Measurements from ENCODE around the gene TSSK1B. TPM values are rescaled to one million over a fixed set of nuclear protein-coding genes. Genes with fewer than 3 reads are reported as not detected.

Gene TSSK1B
- total and polyA plus RNA-seq, 2 experiments from 2014 or later, result 0.52 TPM; not detected in 1

DNA sequence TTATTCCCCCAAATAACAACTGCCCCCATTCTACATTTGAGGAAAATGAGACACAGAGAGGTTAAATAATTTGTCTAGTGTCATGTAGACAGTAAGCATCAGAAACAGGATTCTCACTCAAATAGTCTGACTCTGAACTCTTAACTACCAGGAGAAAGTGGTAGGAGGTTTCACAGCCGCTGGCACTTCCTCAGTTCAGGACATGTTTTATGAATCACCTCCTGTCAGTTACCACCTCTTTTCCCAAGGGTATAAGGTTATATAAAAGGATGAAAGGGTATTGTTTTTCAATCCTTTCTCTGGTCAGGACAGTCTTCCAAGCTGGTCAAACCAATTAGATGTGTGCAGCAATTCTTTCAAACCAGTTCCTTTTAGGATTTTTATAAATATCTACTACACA, 52.1 kb downstream of the TSSK1B start:
- no peaks in the 10 kb centered on the region for H3K36me3 Mint-ChIP-seq (ENCODE audit: low read depth)
- peaks cover 6% of the 10 kb centered on the region; the same call in 1 of the 3 replicates for H3K4me1 Mint-ChIP-seq
- H3K27me3 Mint-ChIP-seq (ENCODE audit: insufficient read depth, low read depth, poor library complexity), result peaks cover 4% of the 10 kb centered on the region
- no peaks in the 10 kb centered on the region for H3F3A ChIP-seq (replicated peaks; ENCODE audit: low read depth)
- H3K9me2 ChIP-seq (ENCODE audit: insufficient read depth), result no peaks in the 10 kb centered on the region
- H3K4me3 ChIP-seq, result no peak overlapping the region
- DNase-seq (ENCODE audit: low spot score), result no peak
- peaks cover 5% of the 10 kb centered on the region; the same call in 1 of the 2 replicates for H3K4me1 ChIP-seq (ENCODE audit: insufficient read depth)
- H3K27ac ChIP-seq (ENCODE audit: low read depth), result no peak overlapping the region
- TF ChIP-seq, protein P1, sequence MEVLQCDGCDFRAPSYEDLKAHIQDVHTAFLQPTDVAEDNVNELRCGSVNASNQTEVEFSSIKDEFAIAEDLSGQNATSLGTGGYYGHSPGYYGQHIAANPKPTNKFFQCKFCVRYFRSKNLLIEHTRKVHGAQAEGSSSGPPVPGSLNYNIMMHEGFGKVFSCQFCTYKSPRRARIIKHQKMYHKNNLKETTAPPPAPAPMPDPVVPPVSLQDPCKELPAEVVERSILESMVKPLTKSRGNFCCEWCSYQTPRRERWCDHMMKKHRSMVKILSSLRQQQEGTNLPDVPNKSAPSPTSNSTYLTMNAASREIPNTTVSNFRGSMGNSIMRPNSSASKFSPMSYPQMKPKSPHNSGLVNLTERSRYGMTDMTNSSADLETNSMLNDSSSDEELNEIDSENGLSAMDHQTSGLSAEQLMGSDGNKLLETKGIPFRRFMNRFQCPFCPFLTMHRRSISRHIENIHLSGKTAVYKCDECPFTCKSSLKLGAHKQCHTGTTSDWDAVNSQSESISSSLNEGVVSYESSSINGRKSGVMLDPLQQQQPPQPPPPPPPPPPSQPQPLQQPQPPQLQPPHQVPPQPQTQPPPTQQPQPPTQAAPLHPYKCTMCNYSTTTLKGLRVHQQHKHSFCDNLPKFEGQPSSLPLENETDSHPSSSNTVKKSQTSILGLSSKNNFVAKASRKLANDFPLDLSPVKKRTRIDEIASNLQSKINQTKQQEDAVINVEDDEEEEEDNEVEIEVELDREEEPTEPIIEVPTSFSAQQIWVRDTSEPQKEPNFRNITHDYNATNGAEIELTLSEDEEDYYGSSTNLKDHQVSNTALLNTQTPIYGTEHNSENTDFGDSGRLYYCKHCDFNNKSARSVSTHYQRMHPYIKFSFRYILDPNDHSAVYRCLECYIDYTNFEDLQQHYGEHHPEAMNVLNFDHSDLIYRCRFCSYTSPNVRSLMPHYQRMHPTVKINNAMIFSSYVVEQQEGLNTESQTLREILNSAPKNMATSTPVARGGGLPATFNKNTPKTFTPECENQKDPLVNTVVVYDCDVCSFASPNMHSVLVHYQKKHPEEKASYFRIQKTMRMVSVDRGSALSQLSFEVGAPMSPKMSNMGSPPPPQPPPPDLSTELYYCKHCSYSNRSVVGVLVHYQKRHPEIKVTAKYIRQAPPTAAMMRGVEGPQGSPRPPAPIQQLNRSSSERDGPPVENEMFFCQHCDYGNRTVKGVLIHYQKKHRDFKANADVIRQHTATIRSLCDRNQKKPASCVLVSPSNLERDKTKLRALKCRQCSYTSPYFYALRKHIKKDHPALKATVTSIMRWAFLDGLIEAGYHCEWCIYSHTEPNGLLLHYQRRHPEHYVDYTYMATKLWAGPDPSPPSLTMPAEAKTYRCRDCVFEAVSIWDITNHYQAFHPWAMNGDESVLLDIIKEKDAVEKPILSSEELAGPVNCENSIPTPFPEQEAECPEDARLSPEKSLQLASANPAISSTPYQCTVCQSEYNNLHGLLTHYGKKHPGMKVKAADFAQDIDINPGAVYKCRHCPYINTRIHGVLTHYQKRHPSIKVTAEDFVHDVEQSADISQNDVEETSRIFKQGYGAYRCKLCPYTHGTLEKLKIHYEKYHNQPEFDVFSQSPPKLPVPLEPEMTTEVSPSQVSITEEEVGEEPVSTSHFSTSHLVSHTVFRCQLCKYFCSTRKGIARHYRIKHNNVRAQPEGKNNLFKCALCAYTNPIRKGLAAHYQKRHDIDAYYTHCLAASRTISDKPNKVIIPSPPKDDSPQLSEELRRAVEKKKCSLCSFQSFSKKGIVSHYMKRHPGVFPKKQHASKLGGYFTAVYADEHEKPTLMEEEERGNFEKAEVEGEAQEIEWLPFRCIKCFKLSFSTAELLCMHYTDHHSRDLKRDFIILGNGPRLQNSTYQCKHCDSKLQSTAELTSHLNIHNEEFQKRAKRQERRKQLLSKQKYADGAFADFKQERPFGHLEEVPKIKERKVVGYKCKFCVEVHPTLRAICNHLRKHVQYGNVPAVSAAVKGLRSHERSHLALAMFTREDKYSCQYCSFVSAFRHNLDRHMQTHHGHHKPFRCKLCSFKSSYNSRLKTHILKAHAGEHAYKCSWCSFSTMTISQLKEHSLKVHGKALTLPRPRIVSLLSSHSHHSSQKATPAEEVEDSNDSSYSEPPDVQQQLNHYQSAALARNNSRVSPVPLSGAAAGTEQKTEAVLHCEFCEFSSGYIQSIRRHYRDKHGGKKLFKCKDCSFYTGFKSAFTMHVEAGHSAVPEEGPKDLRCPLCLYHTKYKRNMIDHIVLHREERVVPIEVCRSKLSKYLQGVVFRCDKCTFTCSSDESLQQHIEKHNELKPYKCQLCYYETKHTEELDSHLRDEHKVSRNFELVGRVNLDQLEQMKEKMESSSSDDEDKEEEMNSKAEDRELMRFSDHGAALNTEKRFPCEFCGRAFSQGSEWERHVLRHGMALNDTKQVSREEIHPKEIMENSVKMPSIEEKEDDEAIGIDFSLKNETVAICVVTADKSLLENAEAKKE (CRISPR knock-in tag; IDR thresholded peaks at IDR 0.05), result no peak
- TF ChIP-seq ZNF114 (CRISPR knock-in tag; IDR thresholded peaks at IDR 0.05) (no peak), ZNF331 (CRISPR knock-in tag; IDR thresholded peaks at IDR 0.05; ENCODE audit: low read depth) (no peak), EZH2phosphoT487 (IDR thresholded peaks at IDR 0.05; ENCODE audit: unreplicated experiment) (no peak)
- TF ChIP-seq, protein P2, sequence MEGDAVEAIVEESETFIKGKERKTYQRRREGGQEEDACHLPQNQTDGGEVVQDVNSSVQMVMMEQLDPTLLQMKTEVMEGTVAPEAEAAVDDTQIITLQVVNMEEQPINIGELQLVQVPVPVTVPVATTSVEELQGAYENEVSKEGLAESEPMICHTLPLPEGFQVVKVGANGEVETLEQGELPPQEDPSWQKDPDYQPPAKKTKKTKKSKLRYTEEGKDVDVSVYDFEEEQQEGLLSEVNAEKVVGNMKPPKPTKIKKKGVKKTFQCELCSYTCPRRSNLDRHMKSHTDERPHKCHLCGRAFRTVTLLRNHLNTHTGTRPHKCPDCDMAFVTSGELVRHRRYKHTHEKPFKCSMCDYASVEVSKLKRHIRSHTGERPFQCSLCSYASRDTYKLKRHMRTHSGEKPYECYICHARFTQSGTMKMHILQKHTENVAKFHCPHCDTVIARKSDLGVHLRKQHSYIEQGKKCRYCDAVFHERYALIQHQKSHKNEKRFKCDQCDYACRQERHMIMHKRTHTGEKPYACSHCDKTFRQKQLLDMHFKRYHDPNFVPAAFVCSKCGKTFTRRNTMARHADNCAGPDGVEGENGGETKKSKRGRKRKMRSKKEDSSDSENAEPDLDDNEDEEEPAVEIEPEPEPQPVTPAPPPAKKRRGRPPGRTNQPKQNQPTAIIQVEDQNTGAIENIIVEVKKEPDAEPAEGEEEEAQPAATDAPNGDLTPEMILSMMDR (conservative IDR thresholded peaks at IDR 0.05; ENCODE audit: low read depth in 2 of 2), result no peak
- TF ChIP-seq, protein P3, sequence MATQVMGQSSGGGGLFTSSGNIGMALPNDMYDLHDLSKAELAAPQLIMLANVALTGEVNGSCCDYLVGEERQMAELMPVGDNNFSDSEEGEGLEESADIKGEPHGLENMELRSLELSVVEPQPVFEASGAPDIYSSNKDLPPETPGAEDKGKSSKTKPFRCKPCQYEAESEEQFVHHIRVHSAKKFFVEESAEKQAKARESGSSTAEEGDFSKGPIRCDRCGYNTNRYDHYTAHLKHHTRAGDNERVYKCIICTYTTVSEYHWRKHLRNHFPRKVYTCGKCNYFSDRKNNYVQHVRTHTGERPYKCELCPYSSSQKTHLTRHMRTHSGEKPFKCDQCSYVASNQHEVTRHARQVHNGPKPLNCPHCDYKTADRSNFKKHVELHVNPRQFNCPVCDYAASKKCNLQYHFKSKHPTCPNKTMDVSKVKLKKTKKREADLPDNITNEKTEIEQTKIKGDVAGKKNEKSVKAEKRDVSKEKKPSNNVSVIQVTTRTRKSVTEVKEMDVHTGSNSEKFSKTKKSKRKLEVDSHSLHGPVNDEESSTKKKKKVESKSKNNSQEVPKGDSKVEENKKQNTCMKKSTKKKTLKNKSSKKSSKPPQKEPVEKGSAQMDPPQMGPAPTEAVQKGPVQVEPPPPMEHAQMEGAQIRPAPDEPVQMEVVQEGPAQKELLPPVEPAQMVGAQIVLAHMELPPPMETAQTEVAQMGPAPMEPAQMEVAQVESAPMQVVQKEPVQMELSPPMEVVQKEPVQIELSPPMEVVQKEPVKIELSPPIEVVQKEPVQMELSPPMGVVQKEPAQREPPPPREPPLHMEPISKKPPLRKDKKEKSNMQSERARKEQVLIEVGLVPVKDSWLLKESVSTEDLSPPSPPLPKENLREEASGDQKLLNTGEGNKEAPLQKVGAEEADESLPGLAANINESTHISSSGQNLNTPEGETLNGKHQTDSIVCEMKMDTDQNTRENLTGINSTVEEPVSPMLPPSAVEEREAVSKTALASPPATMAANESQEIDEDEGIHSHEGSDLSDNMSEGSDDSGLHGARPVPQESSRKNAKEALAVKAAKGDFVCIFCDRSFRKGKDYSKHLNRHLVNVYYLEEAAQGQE (IDR thresholded peaks at IDR 0.05; ENCODE audit: unreplicated experiment), result no peak
- H3K4me2 ChIP-seq, result no peak overlapping the region
- H4K20me1 ChIP-seq (replicated peaks; ENCODE audit: insufficient read depth), result no peaks in the 10 kb centered on the region
- H3K36me3 ChIP-seq (ENCODE audit: insufficient read depth), result no peaks in the 10 kb centered on the region
- H2AFZ ChIP-seq, result no peak overlapping the region
- no peaks in the 10 kb centered on the region for H3K27me3 ChIP-seq (ENCODE audit: insufficient read depth)
- ATAC-seq, result no peak
- no peaks in the 10 kb centered on the region for H3K79me2 ChIP-seq (replicated peaks; ENCODE audit: insufficient read depth)
- H3K4me3 Mint-ChIP-seq, result no peak overlapping the region
- no peaks in the 10 kb centered on the region for H3K9me3 Mint-ChIP-seq
- no peak overlapping the region for H3K27ac Mint-ChIP-seq

Other genes with a start within 250 kb of the TSSK1B start
- 10.1 and 10.3 TPM in 2 replicates for gene MCC, start 53.5 kb upstream of the TSSK1B start, total RNA-seq (2014; rRNA removed; shearing (Covaris generic))
- gene MCC, start 53.5 kb upstream of the TSSK1B start, polyA plus RNA-seq (2016; fragmentation: Nextera tagmentation; extraction: Ambion mirVana), result 2.7 and 3.8 TPM in 2 replicates
- 28.5 and 33.9 TPM in 2 replicates for gene YTHDC2, start 78.7 kb upstream of the TSSK1B start, total RNA-seq (2014; rRNA removed; shearing (Covaris generic))
- 15.7 and 19.9 TPM in 2 replicates for gene YTHDC2, start 78.7 kb upstream of the TSSK1B start, polyA plus RNA-seq (2016; fragmentation: Nextera tagmentation; extraction: Ambion mirVana)

Measured in GM23338 (cell line).